K562 (cell line): Measurements from ENCODE around the gene DGKZ. TPM values are rescaled to one million over a fixed set of nuclear protein-coding genes. Genes with fewer than 3 reads are reported as not detected.

ENCODE experiments used
- ATF3 ChIP-seq, 2 experiments: fragments of 450-650 bp in 1 of 2; sonication (generic) in 1 of 2; formaldehyde crosslinking in 1 of 2; IDR thresholded peaks in 1 of 2; conservative IDR thresholded peaks in 1 of 2; 2 replicates each; pipeline versions ENCODE4 v1.6.1 to v1.8.1; 2016 to 2023; ENCODE audit warnings: mild to moderate bottlenecking in 2 of 2, moderate library complexity in 2 of 2, inconsistent platforms in 1 of 2, missing genetic modification reagents in 1 of 2
- C11orf30 ChIP-seq: fragments of 450-650 bp; IDR thresholded peaks from 2 replicates; pipeline ENCODE4 v1.6.1; 2016; ENCODE audit warnings: low read depth, mild to moderate bottlenecking
- CTCF ChIP-seq, 3 experiments: IDR thresholded peaks in 2 of 3; conservative IDR thresholded peaks in 1 of 3; 2 replicates each; pipeline ENCODE4 v1.5.1; 2011 to 2012; ENCODE audit warnings: low read length in 3 of 3, mild to moderate bottlenecking in 3 of 3, control low read depth in 2 of 3, improper control_type of control experiment in 1 of 3, inconsistent platforms in 1 of 3, low read depth in 1 of 3, mixed read lengths in 1 of 3, moderate library complexity in 1 of 3; ENCODE audit not compliant: insufficient read depth in 2 of 3
- DEAF1 ChIP-seq: fragments of 450-650 bp; formaldehyde crosslinking; IDR thresholded peaks from 2 replicates; pipeline ENCODE4 v1.4.0; 2020; ENCODE audit warnings: mild to moderate bottlenecking, moderate library complexity
- DIDO1 ChIP-seq: fragments of 450-650 bp; IDR thresholded peaks from 2 replicates; pipeline ENCODE4 v1.6.1; 2016; ENCODE audit warnings: low read depth, missing biosample characterization, missing genetic modification characterization
- ETV5 ChIP-seq: sonication (generic); formaldehyde crosslinking; IDR thresholded peaks from 2 replicates; pipeline ENCODE4 v1.4.0; 2020; ENCODE audit warnings: low read depth, mild to moderate bottlenecking, missing genetic modification reagents
- HMGXB4 ChIP-seq: sonication (generic); formaldehyde crosslinking; IDR thresholded peaks from 2 replicates; pipeline ENCODE4 v1.8.1; 2023; ENCODE audit warnings: mild to moderate bottlenecking, missing genetic modification reagents
- IFI16 ChIP-seq: fragments of 250-450 bp; sonication (Bioruptor Pico); IDR thresholded peaks from 2 replicates; pipeline ENCODE4 v2.1.2; 2022; ENCODE audit warnings: mild to moderate bottlenecking, inconsistent platforms
- KHSRP ChIP-seq: fragments of 450-650 bp; IDR thresholded peaks from 2 replicates; pipeline ENCODE4 v1.6.1; 2017
- KLF6 ChIP-seq: fragments of 250-450 bp; sonication (Bioruptor Pico); IDR thresholded peaks from 2 replicates; pipeline ENCODE4 v1.4.0; 2020; ENCODE audit warnings: mild to moderate bottlenecking, moderate library complexity, borderline replicate concordance
- NCOA6 ChIP-seq: fragments of 450-650 bp; IDR thresholded peaks from 2 replicates; pipeline ENCODE4 v1.6.1; 2017; ENCODE audit warnings: mild to moderate bottlenecking
- PTRF ChIP-seq: fragments of 450-650 bp; IDR thresholded peaks from 2 replicates; pipeline ENCODE4 v1.6.1; 2016; ENCODE audit warnings: mild to moderate bottlenecking, missing genetic modification characterization, missing compliant biosample characterization
- RBM25 ChIP-seq: fragments of 200-400 bp; formaldehyde crosslinking; IDR thresholded peaks from 2 replicates; pipeline ENCODE4 v1.6.1; 2018; ENCODE audit warnings: low read length, low read depth, moderate library complexity; ENCODE audit not compliant: severe bottlenecking
- SMARCA5 ChIP-seq: fragments of 450-650 bp; IDR thresholded peaks from 2 replicates; pipeline ENCODE4 v1.6.1; 2016
- SRSF7 ChIP-seq: fragments of 200-400 bp; formaldehyde crosslinking; optimal IDR thresholded peaks from 2 replicates; pipeline ENCODE3; 2017; ENCODE audit warnings: mild to moderate bottlenecking, low read depth, low read length
- TAF7 ChIP-seq: fragments of 450-650 bp; IDR thresholded peaks from 2 replicates; pipeline ENCODE4 v1.6.1; 2016; ENCODE audit warnings: missing genetic modification characterization, missing compliant biosample characterization
- ZNF212 ChIP-seq: fragments of 450-650 bp; formaldehyde crosslinking; IDR thresholded peaks from 2 replicates; pipeline ENCODE4 v1.4.0; 2020; ENCODE audit warnings: mild to moderate bottlenecking
- ZNF512 ChIP-seq: IDR thresholded peaks from 2 replicates; pipeline ENCODE4 v1.6.1; 2016; ENCODE audit warnings: missing genetic modification characterization, missing compliant biosample characterization
- polyA plus RNA-seq, 8 experiments: library from polyadenylated mRNA; depleted of rRNA in 4 of 8; stranded (reverse) in 5 of 8; unstranded in 3 of 8; fragments of >200 nt; fragmentation: Nextera tagmentation in 2 of 8; fragmentation: Illumina TruSeq in 1 of 8; extraction: Ambion mirVana in 2 of 8; extraction: Trizol in 1 of 8; gene quantifications; 2 replicates each; pipeline versions ENCODE4 v1.2.1 to v1.2.3, GENCODE V29; 2011 to 2014; ENCODE audit warnings: inconsistent platforms in 1 of 8, missing spikeins in 1 of 8
- total RNA-seq, 7 experiments: library from RNA; depleted of rRNA in 6 of 7; stranded (reverse); fragments of >200 nt in 6 of 7; fragmentation: Illumina TruSeq in 2 of 7; extraction: Trizol in 2 of 7; gene quantifications; 2 replicates each; pipeline versions ENCODE4 v1.2.1 to v1.2.3, GENCODE V29; 2011 to 2021; ENCODE audit warnings: low replicate concordance in 1 of 7

Gene DGKZ
- total and polyA plus RNA-seq, 9 of the 15 experiments (the other 6 are each of a cell fraction or from before 2014, with no cell fraction given): 0.51 to 100 (median 44.2) TPM

GRCh38 chr11:46392421-46393230, 45.4 kb downstream of the DGKZ start (continued):
- TF ChIP-seq SRSF7 (no peak), SMARCA5 (no peak), ZNF212 (no peak), TAF7 (no peak), ETV5 (CRISPR knock-in tag) (peak; percentile 91), C11orf30 (no peak), ZNF512 (no peak), HMGXB4 (0 out of 2 replicates have a peak, but pooled peaks have one; percentile 71), PTRF (tag) (no peak), NCOA6 (peak; percentile 79), RBM25 (no peak), CTCF (IDR thresholded peaks at IDR 0.05 in 2 of 3, conservative IDR thresholded peaks at IDR 0.05 in 1 of 3; ENCODE audit: insufficient read depth in 2 of 3, low read depth in 1 of 3, low read length in 3 of 3) (0 out of 6 replicates have a peak, but pooled peaks of 1 of the 3 experiments have one; percentile 5), KLF6 (CRISPR knock-in tag) (no peak), KHSRP (no peak), DEAF1 (CRISPR knock-in tag) (no peak), IFI16 (CRISPR knock-in tag) (no peak), DIDO1 (no peak), ATF3 (IDR thresholded peaks at IDR 0.05) (no peak), ATF3 (CRISPR knock-in tag; conservative IDR thresholded peaks at IDR 0.05) (no peak; the same call in 1 of the 2 replicates)
